Erythroblast (primary cell): ENCODE results near the gene PCBD1.

Experiments used
- GATA1 ChIP-seq: IDR thresholded peaks from 2 replicates; pipeline ENCODE4 v1.6.1; 2011; ENCODE audit warnings: low read depth, mild to moderate bottlenecking, control low read depth, low read length, moderate library complexity
- POLR2A ChIP-seq: IDR thresholded peaks from 2 replicates; pipeline ENCODE4 v1.6.1; 2011; ENCODE audit warnings: mild to moderate bottlenecking, low read length

GRCh38 chr10:70838270-70838805 lies 50.0 kb downstream of the PCBD1 start:
- TF ChIP-seq POLR2A (no peak), GATA1 (no peak)
